A549 (cell line): Measurements from ENCODE around the gene RPS6KB1. TPM values are rescaled to one million over a fixed set of nuclear protein-coding genes. Genes with fewer than 3 reads are reported as not detected.

Experiments
- polyA plus RNA-seq, 4 experiments: library from polyadenylated mRNA; depleted of rRNA in 3 of 4; stranded (reverse); fragments of >200 nt; fragmentation: RNase III in 1 of 4; extraction: RNeasy Plus Mini Kit Qiagen cat#74134 plus additional on column Dnase treatment in 1 of 4; gene quantifications; 2 replicates in 3 of 4; 3 replicates in 1 of 4; pipeline ENCODE4 v1.2.3, GENCODE V29; 2011 to 2017
- small RNA-seq, 6 experiments: library from RNA; depleted of rRNA; stranded (forward); fragments of <200 nt; gene quantifications; one replicate each; pipeline ENCODE3, GENCODE V24; 2012

The RPS6KB1 gene
- polyA plus RNA-seq, 2 of the 4 experiments (the other 2 are of a cell fraction): 57.3 to 81.7 TPM

Small RNA genes lying within 50 kb of the gene (small RNA-seq; reads per million reads assigned to genes)
- gene RNU6-450P (0 reads per million in 6 experiments), gene RPS29P21 (0 reads per million in 6 experiments)

Other genes with a start within 250 kb of the RPS6KB1 start
- gene PTRH2, start 185.7 kb upstream of the RPS6KB1 start, polyA plus RNA-seq (2011; rRNA removed): 169 and 171 TPM in 2 replicates
- gene PTRH2, start 185.7 kb upstream of the RPS6KB1 start, polyA plus RNA-seq (2017; fragmentation: RNase III; extraction: RNeasy Plus Mini Kit Qiagen cat#74134 plus additional on column Dnase treatment): 109 to 114 TPM (median 111 TPM) in 3 replicates
- 638 and 726 TPM in 2 replicates for gene VMP1, start 185.5 kb upstream of the RPS6KB1 start, polyA plus RNA-seq (2011; rRNA removed)
- gene VMP1, start 185.5 kb upstream of the RPS6KB1 start, polyA plus RNA-seq (2017; fragmentation: RNase III; extraction: RNeasy Plus Mini Kit Qiagen cat#74134 plus additional on column Dnase treatment): 354 to 422 TPM (median 395 TPM) in 3 replicates
- gene TUBD1, start 178 bp upstream of the RPS6KB1 start, polyA plus RNA-seq (2011; rRNA removed): 24.4 and 28.3 TPM in 2 replicates
- 15.5 to 15.9 TPM (median 15.7 TPM) in 3 replicates for gene TUBD1, start 178 bp upstream of the RPS6KB1 start, polyA plus RNA-seq (2017; fragmentation: RNase III; extraction: RNeasy Plus Mini Kit Qiagen cat#74134 plus additional on column Dnase treatment)
- 28.9 and 29.9 TPM in 2 replicates for gene RNFT1, start 71.6 kb downstream of the RPS6KB1 start, polyA plus RNA-seq (2011; rRNA removed)
- 16.2 to 18.0 TPM (median 17.0 TPM) in 3 replicates for gene RNFT1, start 71.6 kb downstream of the RPS6KB1 start, polyA plus RNA-seq (2017; fragmentation: RNase III; extraction: RNeasy Plus Mini Kit Qiagen cat#74134 plus additional on column Dnase treatment)
- gene HEATR6, start 185.8 kb downstream of the RPS6KB1 start, polyA plus RNA-seq (2011; rRNA removed): 44.0 and 47.6 TPM in 2 replicates
- 20.7 to 22.9 TPM (median 21.1 TPM) in 3 replicates for gene HEATR6, start 185.8 kb downstream of the RPS6KB1 start, polyA plus RNA-seq (2017; fragmentation: RNase III; extraction: RNeasy Plus Mini Kit Qiagen cat#74134 plus additional on column Dnase treatment)